Measurements from ENCODE around the gene CHRND. TPM values are rescaled to one million over a fixed set of nuclear protein-coding genes. Genes with fewer than 3 reads are reported as not detected.

The CHRND gene
- polyA plus RNA-seq, 1 donor (not counting 4 experiments of a cell fraction or from before 2014, with no cell fraction given): not detected

DNA sequence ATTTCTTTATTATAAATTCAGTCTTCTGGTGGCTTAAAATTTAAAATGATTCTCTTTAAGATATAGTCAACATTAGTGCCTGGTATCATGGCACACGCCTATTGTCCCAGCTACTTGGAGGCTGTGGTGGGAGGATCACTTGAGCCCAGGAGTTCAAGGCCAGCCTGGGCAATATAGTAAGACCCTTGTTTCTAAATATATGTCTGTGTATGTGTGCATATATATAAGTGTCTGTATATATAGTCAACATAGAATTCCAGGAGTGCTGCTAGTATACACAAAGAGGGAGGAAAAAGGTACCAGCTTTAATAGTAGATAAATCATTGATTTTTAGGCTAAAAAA is 49.4 kb downstream of the CHRND start:
- no peaks in the 10 kb centered on the region for H3K9me1 ChIP-seq (ENCODE audit: control insufficient read depth, extremely low read depth, insufficient read depth, low read length)
- no peaks in the 10 kb centered on the region for H3K4me1 ChIP-seq (ENCODE audit: control insufficient read depth, extremely low read depth, insufficient read depth, low read length)
- no peak for DNase-seq (ENCODE audit: low read depth, low spot score)
- TF ChIP-seq, protein P1, sequence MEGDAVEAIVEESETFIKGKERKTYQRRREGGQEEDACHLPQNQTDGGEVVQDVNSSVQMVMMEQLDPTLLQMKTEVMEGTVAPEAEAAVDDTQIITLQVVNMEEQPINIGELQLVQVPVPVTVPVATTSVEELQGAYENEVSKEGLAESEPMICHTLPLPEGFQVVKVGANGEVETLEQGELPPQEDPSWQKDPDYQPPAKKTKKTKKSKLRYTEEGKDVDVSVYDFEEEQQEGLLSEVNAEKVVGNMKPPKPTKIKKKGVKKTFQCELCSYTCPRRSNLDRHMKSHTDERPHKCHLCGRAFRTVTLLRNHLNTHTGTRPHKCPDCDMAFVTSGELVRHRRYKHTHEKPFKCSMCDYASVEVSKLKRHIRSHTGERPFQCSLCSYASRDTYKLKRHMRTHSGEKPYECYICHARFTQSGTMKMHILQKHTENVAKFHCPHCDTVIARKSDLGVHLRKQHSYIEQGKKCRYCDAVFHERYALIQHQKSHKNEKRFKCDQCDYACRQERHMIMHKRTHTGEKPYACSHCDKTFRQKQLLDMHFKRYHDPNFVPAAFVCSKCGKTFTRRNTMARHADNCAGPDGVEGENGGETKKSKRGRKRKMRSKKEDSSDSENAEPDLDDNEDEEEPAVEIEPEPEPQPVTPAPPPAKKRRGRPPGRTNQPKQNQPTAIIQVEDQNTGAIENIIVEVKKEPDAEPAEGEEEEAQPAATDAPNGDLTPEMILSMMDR (optimal IDR thresholded peaks at IDR 0.05 in 1 of 3, IDR thresholded peaks at IDR 0.05 in 1 of 3, conservative IDR thresholded peaks at IDR 0.05 in 1 of 3; ENCODE audit: extremely low read depth in 1 of 3, insufficient read depth in 2 of 3, low read length in 3 of 3): no peak
- no peak for TF ChIP-seq EZH2 (IDR thresholded peaks at IDR 0.05; ENCODE audit: low read length)
- dilution Hi-C loops (cut with MboI; ENCODE audit: extremely low pct_ligation_motif_present, low sequenced_read_pairs): no loop called here
- no peak overlapping the region for H2AFZ ChIP-seq (ENCODE audit: control insufficient read depth, low read length)
- H3K36me3 ChIP-seq (ENCODE audit: control insufficient read depth in 2 of 2, extremely low read depth in 1 of 2, insufficient read depth in 2 of 2, low read length in 2 of 2): peaks cover 2 to 12% of the 10 kb centered on the region in 2 experiments
- H3K4me2 ChIP-seq (ENCODE audit: control insufficient read depth, extremely low read depth, insufficient read depth, low read depth, low read length): no peak overlapping the region
- H3K9ac ChIP-seq (ENCODE audit: control insufficient read depth, extremely low read depth, insufficient read depth, low read length): no peak overlapping the region
- FAIRE-seq: no peak
- H3K4me3 ChIP-seq (ENCODE audit: control insufficient read depth in 2 of 3, extremely low read depth in 1 of 3, insufficient read depth in 2 of 3, low read depth in 1 of 3, low read length in 3 of 3): no peak overlapping the region
- H3K27me3 ChIP-seq (ENCODE audit: control insufficient read depth, extremely low read depth, insufficient read depth, low read length): no peaks in the 10 kb centered on the region
- H3K79me2 ChIP-seq (ENCODE audit: control insufficient read depth, insufficient read depth, low read length): no peaks in the 10 kb centered on the region
- H4K20me1 ChIP-seq (ENCODE audit: control insufficient read depth, extremely low read depth, insufficient read depth, low read length): no peaks in the 10 kb centered on the region
- no peaks in the 10 kb centered on the region for H3K9me3 ChIP-seq (ENCODE audit: control insufficient read depth, low read depth, low read length)
- no peak overlapping the region for H3K27ac ChIP-seq (ENCODE audit: control insufficient read depth, insufficient read depth, low read length)

DNA sequence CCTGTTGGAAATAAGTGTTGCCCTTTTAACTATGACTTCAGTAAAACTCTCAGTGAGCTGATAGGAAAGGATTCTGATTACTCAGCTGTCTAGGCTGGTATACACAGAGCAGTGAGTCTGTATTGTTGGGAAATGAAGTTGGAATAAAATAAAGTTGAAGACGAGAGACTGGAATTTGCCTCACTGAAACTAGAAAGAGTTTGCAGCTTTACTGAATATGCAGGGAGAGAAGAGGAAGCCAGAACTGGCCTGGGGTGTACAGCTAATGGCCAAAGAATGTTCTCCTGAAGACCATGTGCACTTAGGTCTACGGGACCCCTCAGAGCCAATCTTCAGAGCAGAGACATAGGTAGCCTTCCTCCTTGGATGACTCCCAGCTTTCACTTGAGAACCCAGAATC is 51.0 kb downstream of the CHRND start:
- H3K27me3 ChIP-seq (ENCODE audit: control insufficient read depth, extremely low read depth, insufficient read depth, low read length): no peaks in the 10 kb centered on the region
- H3K9me3 ChIP-seq (ENCODE audit: control insufficient read depth, low read depth, low read length): no peaks in the 10 kb centered on the region
- H3K9me1 ChIP-seq (ENCODE audit: control insufficient read depth, extremely low read depth, insufficient read depth, low read length): no peaks in the 10 kb centered on the region
- FAIRE-seq (no peak), DNase-seq (ENCODE audit: low read depth, low spot score) (no peak)
- no peak overlapping the region for H3K4me2 ChIP-seq (ENCODE audit: control insufficient read depth, extremely low read depth, insufficient read depth, low read depth, low read length)
- no peaks in the 10 kb centered on the region for H4K20me1 ChIP-seq (ENCODE audit: control insufficient read depth, extremely low read depth, insufficient read depth, low read length)
- peaks cover 10 to 13% of the 10 kb centered on the region in 2 experiments for H3K36me3 ChIP-seq (ENCODE audit: control insufficient read depth in 2 of 2, extremely low read depth in 1 of 2, insufficient read depth in 2 of 2, low read length in 2 of 2)
- no peak overlapping the region for H2AFZ ChIP-seq (ENCODE audit: control insufficient read depth, low read length)
- H3K79me2 ChIP-seq (ENCODE audit: control insufficient read depth, insufficient read depth, low read length): no peaks in the 10 kb centered on the region
- no peak overlapping the region for H3K4me3 ChIP-seq (ENCODE audit: control insufficient read depth in 2 of 3, extremely low read depth in 1 of 3, insufficient read depth in 2 of 3, low read depth in 1 of 3, low read length in 3 of 3)
- no peaks in the 10 kb centered on the region for H3K4me1 ChIP-seq (ENCODE audit: control insufficient read depth, extremely low read depth, insufficient read depth, low read length)
- TF ChIP-seq, protein P1 (optimal IDR thresholded peaks at IDR 0.05 in 1 of 3, IDR thresholded peaks at IDR 0.05 in 1 of 3, conservative IDR thresholded peaks at IDR 0.05 in 1 of 3; ENCODE audit: extremely low read depth in 1 of 3, insufficient read depth in 2 of 3, low read length in 3 of 3): no peak
- no peak for TF ChIP-seq EZH2 (IDR thresholded peaks at IDR 0.05; ENCODE audit: low read length)
- H3K27ac ChIP-seq (ENCODE audit: control insufficient read depth, insufficient read depth, low read length): no peak overlapping the region
- H3K9ac ChIP-seq (ENCODE audit: control insufficient read depth, extremely low read depth, insufficient read depth, low read length): no peak overlapping the region
- dilution Hi-C loops (cut with MboI; ENCODE audit: extremely low pct_ligation_motif_present, low sequenced_read_pairs): no loop called here

Data from keratinocyte (primary cell).